Adrenal gland (tissue), 12 donors: Measurements from ENCODE around the gene KIAA1671. TPM values are rescaled to one million over a fixed set of nuclear protein-coding genes. Genes with fewer than 3 reads are reported as not detected.

Experiments
- DNase-seq, 7 donors: peaks; one replicate each; pipeline ENCODE4 v3.0.0-alpha.2; 2019 to 2020
- H3K27ac ChIP-seq, 5 donors: fragments of 200-600 bp; sonication (generic) in 4 of 5; 1 replicate in 3 of 5; 2 replicates in 2 of 5; pipeline versions ENCODE4 v1.5.1 to v1.8.0; 2016 to 2020; ENCODE audit warnings: mild to moderate bottlenecking in 1 of 5
- H3K27me3 ChIP-seq: fragments of 200-600 bp; 2 replicates; pipeline ENCODE4 v1.8.0; 2021
- H3K36me3 ChIP-seq, 2 donors: fragments of 200-600 bp; replicated peaks in 1 of 2; 1 replicate in 1 of 2; 2 replicates in 1 of 2; pipeline versions ENCODE4 v1.5.1 to v1.8.0; 2018 to 2022
- H3K4me1 ChIP-seq, 2 donors: fragments of 200-600 bp; replicated peaks in 1 of 2; 1 replicate in 1 of 2; 2 replicates in 1 of 2; pipeline versions ENCODE4 v1.5.1 to v1.8.0; 2018 to 2021
- H3K4me3 ChIP-seq, 4 donors: fragments of 200-600 bp; sonication (generic) in 3 of 4; one replicate each; pipeline ENCODE4 v1.5.1; 2016 to 2018
- H3K9me3 ChIP-seq, 3 donors: fragments of 200-600 bp; sonication (generic) in 1 of 3; replicated peaks in 1 of 3; 1 replicate in 2 of 3; 2 replicates in 1 of 3; pipeline versions ENCODE4 v1.5.1 to v1.8.0; 2016 to 2021
- POLR2A ChIP-seq, 2 donors: fragments of 450-650 bp; IDR thresholded peaks; one replicate each; pipeline ENCODE4 v1.6.1; 2017; ENCODE audit warnings: antibody characterized with exemption in 2 of 2, mild to moderate bottlenecking in 2 of 2, moderate library complexity in 1 of 2
- WGBS, 4 donors: extraction: QIAGEN DNeasy Blood & Tissue Kit in 2 of 4; methylation state at CpG; one replicate each; pipeline versions ENCODE4 v1.1.5 to v1.1.7; 2013 to 2017; 5-methylcytosine and 5-hydroxymethylcytosine counted together
- intact Hi-C, 2 donors: fragments of 100-400 bp; cut with DNase I; formaldehyde crosslinking; loops; one replicate each; pipeline versions ENCODE4 v1.14.1 to v1.15.0; 2022 to 2023
- polyA plus RNA-seq, 3 donors: library from polyadenylated mRNA; stranded (reverse); fragments of 200-250 nt in 2 of 3; fragments of 350-450 nt in 1 of 3; fragmentation: Illumina TruSeq in 1 of 3; extraction: RNeasy Lipid Tissue Mini Kit (QIAGEN cat#74804) in 1 of 3; gene quantifications; one replicate each; pipeline ENCODE4 v1.2.3, GENCODE V29; 2013 to 2014
- total RNA-seq, 9 donors: library from RNA; depleted of rRNA in 4 of 9; stranded (reverse); fragments of >200 nt in 4 of 9; fragments of 120-200 nt in 1 of 9; fragmentation: NEBNext Ultra II Directional in 1 of 9; extraction: Animal tissue kit (Norgen Biotek cat#: 25700) in 1 of 9; gene quantifications; one replicate each; pipeline versions ENCODE4 v1.1.0 to v1.2.4, GENCODE V29; 2013 to 2023
- TF ChIP-seq, protein P1 (sequence below), 6 experiments: fragments of 450-650 bp in 4 of 6; fragments of 200-600 bp in 2 of 6; sonication (generic) in 1 of 6; IDR thresholded peaks; 1 replicate in 5 of 6; 2 replicates in 1 of 6; pipeline versions ENCODE4 v1.5.1 to v1.8.0; 2016 to 2021; ENCODE audit warnings: antibody characterized with exemption in 6 of 6, mild to moderate bottlenecking in 2 of 6, moderate library complexity in 1 of 6
- donor health status: healthy with polysubstance abuse.
- donor health status: Bipolar disorder and iron deficiency.
- donor health status: DM: yes; HTN: yes; CAD: no.
- donor health status: DM: no; HTN: no; CAD: no.
- donor health status: DM: no; HTN: no; CAD: no.
- donor health status: DM: yes; HTN: yes; CAD: no.

Gene KIAA1671
- total and polyA plus RNA-seq, 12 donors: 5.3 to 71.0 (median 45.8) TPM

DNA sequence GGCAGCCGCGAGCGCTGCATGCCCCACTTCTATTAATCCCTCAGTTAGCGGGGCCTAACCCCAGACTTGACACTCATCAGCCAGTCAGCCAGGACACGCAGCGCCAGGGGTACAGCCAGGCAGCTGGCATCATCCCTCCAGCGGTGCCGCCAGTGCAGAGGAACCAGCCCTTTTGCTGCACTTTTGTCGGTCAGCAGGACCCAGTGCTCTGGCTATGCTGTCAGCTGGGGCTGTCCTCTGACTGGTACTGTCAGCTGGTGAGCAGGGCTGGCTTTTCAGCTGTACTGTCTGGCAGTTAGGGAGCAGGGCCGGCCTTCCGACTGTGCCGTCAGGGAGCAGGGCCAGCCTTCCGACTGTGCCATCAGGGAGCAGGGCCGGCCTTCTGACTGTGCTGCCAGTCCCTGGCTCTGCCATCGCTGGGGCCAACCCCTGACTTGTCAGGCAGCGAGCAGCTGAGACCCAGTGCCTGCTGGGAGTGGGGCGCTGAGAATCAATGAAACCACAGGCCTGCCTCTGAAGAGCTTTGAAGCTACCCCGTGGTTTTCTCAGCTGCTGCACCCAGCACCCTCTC, 115.4 kb downstream of the KIAA1671 start:
- peak in 1 of 2 donors; percentile 62 for TF ChIP-seq POLR2A (IDR thresholded peaks at IDR 0.05)
- TF ChIP-seq, protein P1, sequence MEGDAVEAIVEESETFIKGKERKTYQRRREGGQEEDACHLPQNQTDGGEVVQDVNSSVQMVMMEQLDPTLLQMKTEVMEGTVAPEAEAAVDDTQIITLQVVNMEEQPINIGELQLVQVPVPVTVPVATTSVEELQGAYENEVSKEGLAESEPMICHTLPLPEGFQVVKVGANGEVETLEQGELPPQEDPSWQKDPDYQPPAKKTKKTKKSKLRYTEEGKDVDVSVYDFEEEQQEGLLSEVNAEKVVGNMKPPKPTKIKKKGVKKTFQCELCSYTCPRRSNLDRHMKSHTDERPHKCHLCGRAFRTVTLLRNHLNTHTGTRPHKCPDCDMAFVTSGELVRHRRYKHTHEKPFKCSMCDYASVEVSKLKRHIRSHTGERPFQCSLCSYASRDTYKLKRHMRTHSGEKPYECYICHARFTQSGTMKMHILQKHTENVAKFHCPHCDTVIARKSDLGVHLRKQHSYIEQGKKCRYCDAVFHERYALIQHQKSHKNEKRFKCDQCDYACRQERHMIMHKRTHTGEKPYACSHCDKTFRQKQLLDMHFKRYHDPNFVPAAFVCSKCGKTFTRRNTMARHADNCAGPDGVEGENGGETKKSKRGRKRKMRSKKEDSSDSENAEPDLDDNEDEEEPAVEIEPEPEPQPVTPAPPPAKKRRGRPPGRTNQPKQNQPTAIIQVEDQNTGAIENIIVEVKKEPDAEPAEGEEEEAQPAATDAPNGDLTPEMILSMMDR (IDR thresholded peaks at IDR 0.05): no peak
- H3K4me3 ChIP-seq: no peak overlapping the region
- WGBS, 4 donors: 35 to 51% (median 38%) methylated on average over 8 to 18 of the region's 18 CpGs
- no peaks in the 10 kb centered on the region for H3K36me3 ChIP-seq
- DNase-seq: peak; percentile 68 to 93 (median 87)
- H3K9me3 ChIP-seq: no peaks in the 10 kb centered on the region
- peaks cover 11 to 25% of the 10 kb centered on the region in 2 donors for H3K4me1 ChIP-seq
- H3K27me3 ChIP-seq: no peaks in the 10 kb centered on the region
- peak overlapping the region; percentile 33 to 85 (median 61) for H3K27ac ChIP-seq
- intact Hi-C loops: no loop called here

DNA sequence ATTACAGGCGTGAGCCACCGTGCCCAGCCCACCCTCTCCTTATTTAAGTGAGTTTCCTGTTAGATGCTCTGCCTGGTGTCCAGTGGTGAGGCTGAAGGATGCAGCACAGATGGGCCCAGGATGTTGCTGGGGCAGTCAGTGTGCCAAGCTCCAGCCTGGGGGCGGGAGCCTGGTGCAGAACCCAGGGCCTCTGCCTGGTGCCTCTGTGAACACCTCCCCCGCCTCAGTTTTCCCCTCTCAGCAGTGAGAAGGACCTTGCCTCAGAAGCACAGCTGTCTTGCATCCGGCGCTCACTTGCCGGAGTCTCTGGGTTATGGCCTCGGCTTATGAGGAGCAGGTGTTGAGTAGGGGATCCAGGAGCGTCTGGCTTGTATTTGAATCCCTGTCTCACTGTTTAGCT, 116.2 kb downstream of the KIAA1671 start:
- Histone ChIP-seq H3K36me3 (no peaks in the 10 kb centered on the region), H3K27me3 (no peaks in the 10 kb centered on the region), H3K4me1 (peaks cover 11 to 25% of the 10 kb centered on the region in 2 donors), H3K9me3 (no peaks in the 10 kb centered on the region), H3K4me3 (no peak overlapping the region), H3K27ac (peak overlapping the region in 2 of 5 donors; percentile 61 to 81)
- no peak for DNase-seq
- no peak for TF ChIP-seq POLR2A (IDR thresholded peaks at IDR 0.05)
- TF ChIP-seq, protein P1 (IDR thresholded peaks at IDR 0.05): no peak
- 85 to 100% (median 90%) methylated on average over 8 to 9 of the region's 9 CpGs for WGBS, 4 donors
- intact Hi-C loops: no loop called here

DNA sequence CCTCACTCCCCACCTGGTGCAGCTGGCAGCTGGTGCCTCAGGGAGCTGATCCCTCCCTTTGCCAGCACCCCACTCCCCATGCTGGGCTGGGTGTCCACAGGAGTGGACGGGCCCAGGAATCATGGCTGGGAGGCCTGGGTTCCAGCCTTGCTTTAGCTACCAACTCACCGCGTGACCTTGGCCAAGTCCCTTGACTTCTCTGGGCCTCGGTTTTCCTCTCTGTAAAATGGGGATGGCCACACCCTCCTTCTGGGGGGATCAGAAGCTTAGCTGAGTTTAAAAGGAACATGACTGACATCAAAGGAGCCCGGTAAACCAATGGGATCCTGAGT, 116.9 kb downstream of the KIAA1671 start:
- H3K4me3 ChIP-seq: no peak overlapping the region
- DNase-seq: no peak
- H3K36me3 ChIP-seq: no peaks in the 10 kb centered on the region
- WGBS, 4 donors: 85 to 93% (median 86%) methylated on average over 5 of the region's 5 CpGs
- H3K27ac ChIP-seq: no peak overlapping the region
- H3K9me3 ChIP-seq: no peaks in the 10 kb centered on the region
- peaks cover 11 to 25% of the 10 kb centered on the region in 2 donors for H3K4me1 ChIP-seq
- intact Hi-C loops: no loop called here
- no peaks in the 10 kb centered on the region for H3K27me3 ChIP-seq
- no peak for TF ChIP-seq POLR2A (IDR thresholded peaks at IDR 0.05)
- TF ChIP-seq, protein P1 (IDR thresholded peaks at IDR 0.05): no peak

DNA sequence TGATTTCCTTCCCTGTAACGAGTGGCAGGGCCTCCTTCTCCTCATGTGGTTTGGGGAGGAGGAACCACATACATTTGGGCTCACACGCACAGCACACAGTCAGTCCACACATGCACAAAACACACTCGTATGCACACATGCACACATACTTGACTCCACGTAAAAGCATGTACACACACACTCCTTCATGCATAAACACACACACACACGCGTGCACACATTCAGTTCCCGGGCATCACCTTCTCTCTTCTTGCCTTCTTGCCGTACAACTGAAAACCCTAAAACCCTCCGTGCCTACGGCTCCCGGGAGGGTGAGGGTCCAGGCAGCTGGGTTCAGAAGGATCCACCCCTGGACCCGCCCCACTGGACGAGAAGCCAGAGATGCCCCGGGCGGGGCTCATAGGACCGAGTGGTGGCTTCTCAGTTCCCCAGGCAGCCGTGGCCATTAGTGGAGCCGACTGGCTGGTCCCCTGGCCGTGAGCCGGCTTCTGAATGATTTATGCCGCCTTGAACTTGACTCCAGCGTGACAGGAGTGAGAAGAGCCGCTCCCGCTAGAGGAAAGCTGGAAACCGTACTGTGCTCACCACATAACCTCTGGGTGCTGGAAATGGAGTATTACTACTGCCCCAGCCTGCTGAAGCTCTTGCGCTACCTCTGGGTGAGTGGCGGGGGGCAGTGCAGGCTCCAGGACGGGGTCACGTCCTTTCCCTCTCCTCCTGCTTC, 117.4 kb downstream of the KIAA1671 start:
- intact Hi-C loops: no loop called here
- Histone ChIP-seq H3K27me3 (no peaks in the 10 kb centered on the region), H3K4me3 (no peak overlapping the region), H3K4me1 (peaks cover 11 to 25% of the 10 kb centered on the region in 2 donors), H3K36me3 (no peaks in the 10 kb centered on the region), H3K27ac (peak overlapping the region in 2 of 5 donors; percentile 2 to 30), H3K9me3 (no peaks in the 10 kb centered on the region)
- peak; percentile 57 to 86 (median 73) for DNase-seq
- TF ChIP-seq, protein P1 (IDR thresholded peaks at IDR 0.05): no peak
- no peak for TF ChIP-seq POLR2A (IDR thresholded peaks at IDR 0.05)
- WGBS, 4 donors: 35 to 55% (median 42%) methylated on average over 16 to 29 of the region's 29 CpGs
